Uterus (tissue), 2 donors: ENCODE measurements around the gene NLRP2B.

ENCODE experiments used
- POLR2A ChIP-seq, 2 donors: fragments of 450-650 bp; IDR thresholded peaks; one replicate each; pipeline ENCODE4 v1.6.1; 2016; ENCODE audit warnings: antibody characterized with exemption in 2 of 2, mild to moderate bottlenecking in 1 of 2, moderate library complexity in 1 of 2
- TF ChIP-seq, protein P1 (sequence below), 4 experiments: fragments of 200-600 bp in 2 of 4; fragments of 450-650 bp in 2 of 4; sonication (generic) in 2 of 4; IDR thresholded peaks; one replicate each; pipeline ENCODE4 v1.5.1; 2016 to 2019; ENCODE audit warnings: antibody characterized with exemption in 4 of 4, mild to moderate bottlenecking in 2 of 4, moderate library complexity in 1 of 4

DNA sequence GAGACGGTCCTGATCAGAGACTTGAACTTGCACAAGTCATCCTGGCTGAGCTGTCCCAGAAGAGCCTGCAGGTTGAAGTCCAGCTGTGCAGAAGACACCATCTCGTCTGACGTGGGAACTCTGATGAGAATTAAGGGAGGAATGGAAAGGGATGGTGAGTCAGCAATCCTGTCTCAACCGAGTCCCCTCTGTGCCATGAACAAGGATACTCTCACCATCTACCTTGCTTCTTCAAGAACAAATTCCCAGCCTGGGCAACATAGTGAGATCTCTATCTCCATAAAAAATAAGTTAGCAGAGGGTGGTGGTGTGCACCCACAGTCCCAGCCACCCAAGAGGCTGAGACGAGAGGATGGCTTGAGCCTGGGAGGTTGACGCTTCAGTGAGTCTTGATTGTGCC is at the start of gene NLRP2B:
- TF ChIP-seq, protein P1, sequence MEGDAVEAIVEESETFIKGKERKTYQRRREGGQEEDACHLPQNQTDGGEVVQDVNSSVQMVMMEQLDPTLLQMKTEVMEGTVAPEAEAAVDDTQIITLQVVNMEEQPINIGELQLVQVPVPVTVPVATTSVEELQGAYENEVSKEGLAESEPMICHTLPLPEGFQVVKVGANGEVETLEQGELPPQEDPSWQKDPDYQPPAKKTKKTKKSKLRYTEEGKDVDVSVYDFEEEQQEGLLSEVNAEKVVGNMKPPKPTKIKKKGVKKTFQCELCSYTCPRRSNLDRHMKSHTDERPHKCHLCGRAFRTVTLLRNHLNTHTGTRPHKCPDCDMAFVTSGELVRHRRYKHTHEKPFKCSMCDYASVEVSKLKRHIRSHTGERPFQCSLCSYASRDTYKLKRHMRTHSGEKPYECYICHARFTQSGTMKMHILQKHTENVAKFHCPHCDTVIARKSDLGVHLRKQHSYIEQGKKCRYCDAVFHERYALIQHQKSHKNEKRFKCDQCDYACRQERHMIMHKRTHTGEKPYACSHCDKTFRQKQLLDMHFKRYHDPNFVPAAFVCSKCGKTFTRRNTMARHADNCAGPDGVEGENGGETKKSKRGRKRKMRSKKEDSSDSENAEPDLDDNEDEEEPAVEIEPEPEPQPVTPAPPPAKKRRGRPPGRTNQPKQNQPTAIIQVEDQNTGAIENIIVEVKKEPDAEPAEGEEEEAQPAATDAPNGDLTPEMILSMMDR (IDR thresholded peaks at IDR 0.05), result no peak
- no peak for TF ChIP-seq POLR2A (IDR thresholded peaks at IDR 0.05)
